Left renal cortex interstitium (tissue), 4 donors: ENCODE data around the gene OTOP1. TPM values are rescaled to one million over a fixed set of nuclear protein-coding genes. Genes with fewer than 3 reads are reported as not detected.
"Not testable (repeated sequence)": the region's sequence is repeated elsewhere in the genome, so short reads cannot be mapped to it uniquely, and the experiment has no call there.

Experiments
- DNase-seq, 4 donors: peaks; one replicate each; pipeline ENCODE4 v3.0.0-alpha.2; 2013; ENCODE audit warnings: low read depth in 4 of 4, low spot score in 2 of 4, missing footprints in 1 of 4
- polyA plus RNA-seq, 4 donors: library from polyadenylated mRNA; unstranded; fragments of 120-200 nt; gene quantifications; one replicate each; pipeline ENCODE4 v1.2.1, GENCODE V29; 2013; ENCODE audit not compliant: insufficient read length in 4 of 4

Gene OTOP1
- polyA plus RNA-seq, 4 donors, result not detected

DNA sequence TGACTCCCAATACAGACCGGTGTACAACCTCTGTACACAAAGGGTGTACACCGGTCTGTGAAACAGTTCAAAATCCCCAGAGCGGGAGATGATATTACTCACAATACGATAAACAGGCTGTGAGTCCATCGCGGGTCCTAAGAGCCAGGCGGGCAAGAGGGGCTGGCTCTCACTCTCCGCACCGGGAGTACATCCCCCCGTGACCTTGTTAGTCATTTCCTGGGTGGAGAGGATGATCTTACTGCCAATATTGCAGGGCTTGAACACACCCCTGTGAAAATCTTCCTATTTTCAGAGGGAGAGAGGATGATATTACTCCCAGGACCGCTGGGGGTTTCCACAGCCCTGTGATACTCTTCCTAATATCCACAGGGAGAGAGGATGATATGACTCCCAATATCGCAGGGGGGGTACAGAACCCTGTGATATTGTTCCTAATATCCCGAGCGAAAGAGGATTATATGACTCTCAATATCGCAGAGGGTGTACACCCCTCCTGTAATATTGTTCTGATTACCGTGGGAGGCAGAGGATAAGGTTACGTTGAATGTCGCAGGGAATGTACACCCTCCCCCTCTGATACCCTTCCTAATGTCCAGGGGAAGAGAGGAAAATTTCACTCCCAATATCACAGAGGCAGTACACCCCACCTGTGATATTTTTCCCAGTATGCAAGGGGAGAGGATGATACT, 60.9 kb downstream of the OTOP1 start:
- not testable (repeated sequence) for DNase-seq

DNA sequence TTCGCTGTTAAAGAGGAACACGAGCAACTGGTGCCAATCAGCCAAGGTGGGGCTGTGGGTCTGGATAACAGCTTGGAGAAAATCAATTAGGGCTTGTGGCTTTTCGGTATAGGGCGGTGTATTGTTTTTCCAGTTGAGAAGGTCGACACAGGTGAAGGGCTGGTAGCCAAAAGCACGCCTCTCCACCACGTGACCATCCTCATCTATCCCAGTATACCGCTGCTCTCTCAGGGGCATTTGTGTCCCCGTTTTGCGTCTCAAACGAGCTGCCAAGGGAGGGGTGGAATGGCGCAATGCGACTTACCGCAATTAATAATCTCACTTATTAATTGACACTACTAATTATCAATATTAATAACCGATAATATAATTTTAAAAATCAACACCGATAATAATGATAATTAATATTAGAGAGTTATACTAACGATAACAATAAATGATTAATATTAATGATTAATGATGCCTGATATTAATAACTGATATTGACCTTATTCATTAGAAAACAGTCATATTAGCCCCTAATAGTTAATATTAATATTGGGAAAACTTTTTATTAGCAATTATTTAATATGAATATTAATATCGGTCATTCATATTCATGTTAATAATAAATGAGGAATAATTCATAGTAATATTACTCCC, 62.1 kb downstream of the OTOP1 start:
- DNase-seq, result not testable (repeated sequence)

DNA sequence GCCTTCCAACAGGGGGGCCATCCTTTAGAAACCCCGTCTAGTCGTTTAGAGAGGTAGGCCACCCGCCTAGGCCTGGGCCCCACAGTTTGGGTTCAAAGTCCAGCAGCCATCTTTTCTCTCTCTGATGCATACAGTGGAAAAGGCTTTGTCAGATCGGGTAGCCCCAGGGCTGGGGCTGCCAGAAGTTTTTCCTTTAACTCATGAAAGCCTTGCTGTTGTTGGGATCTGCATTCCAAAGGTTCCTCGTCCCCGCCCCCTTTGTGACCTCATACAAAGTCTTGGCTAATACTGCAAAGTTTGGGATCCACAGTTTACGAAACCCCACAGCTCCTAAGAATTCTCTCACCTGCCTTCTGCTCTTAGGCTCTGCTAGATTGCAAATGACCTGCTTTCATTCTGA, 64.5 kb downstream of the OTOP1 start:
- not testable (repeated sequence) for DNase-seq

DNA sequence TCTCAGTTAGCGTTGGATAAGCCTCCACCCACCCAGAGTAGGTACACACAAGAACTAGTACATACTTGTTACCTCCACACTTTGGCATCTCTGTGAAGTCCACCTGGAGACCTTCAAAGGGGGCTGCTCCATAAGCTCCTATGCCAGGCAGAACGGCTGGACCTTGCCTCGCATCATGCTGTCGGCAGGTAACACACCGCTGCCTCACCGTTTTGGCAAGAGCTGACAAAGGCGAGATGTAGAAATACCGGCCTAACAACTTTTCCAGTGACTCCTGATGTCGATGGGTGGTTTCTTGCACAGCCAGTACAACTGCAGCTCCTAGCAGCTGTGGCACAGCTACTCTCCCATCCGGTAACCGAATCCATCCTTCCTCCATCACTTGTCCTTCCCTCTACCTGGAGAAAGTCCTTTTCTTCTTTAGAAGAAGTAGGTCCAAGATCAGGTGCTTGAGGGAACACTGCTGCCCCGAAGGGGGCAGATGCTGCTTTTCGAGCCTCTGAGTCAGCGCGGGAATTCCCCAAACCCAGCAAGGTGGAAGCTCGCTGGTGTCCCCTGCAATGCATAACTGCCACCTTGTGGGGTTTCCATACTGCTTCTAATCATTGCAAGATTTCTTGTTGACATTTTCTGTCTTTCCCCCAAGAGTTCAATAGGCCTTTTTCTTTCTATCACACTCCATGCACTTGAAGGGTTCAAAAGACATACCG, 65.6 kb downstream of the OTOP1 start:
- DNase-seq, result not testable (repeated sequence)

DNA sequence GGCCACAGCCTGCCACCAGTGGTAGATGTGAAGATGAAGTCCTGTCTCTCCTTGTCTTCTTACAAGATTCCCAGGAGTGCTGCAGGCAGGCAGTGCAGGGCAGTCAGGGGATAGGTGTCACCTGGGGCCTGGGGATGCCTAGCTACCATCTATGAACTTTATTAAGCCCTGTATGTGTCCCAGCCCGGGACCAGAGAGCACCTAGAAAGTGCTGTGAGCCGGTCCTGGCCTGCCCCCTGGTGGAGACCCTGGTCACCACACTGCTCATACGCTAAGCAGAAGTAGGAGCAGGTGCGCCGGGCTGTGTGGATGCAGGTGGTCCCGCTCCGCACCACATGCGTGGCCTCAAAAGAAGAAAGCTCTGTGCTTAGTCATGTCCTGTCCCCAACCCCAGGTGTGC, 81.1 kb downstream of the OTOP1 start:
- DNase-seq, result not testable (repeated sequence)

DNA sequence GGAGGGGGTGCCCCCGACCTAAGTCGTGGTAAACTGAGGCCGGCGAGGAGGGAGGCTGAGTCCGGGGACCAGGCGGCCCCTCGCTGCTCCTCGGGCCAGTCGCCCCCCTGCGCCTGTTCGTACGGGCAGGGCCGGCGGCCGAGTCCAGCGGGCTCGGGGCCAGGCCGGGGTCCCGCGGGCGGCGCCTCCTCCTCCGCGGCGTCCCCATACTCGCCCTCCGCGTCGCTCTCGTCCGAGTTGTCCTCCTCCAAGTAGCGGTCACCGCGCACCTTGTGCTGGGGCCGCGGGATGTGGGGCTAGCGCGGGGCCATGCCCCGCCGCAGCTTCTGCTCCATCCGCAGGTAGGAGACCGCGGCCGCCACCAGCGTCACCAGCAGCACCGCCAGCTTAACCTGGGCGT, 83.4 kb downstream of the OTOP1 start:
- not testable (repeated sequence) for DNase-seq

DNA sequence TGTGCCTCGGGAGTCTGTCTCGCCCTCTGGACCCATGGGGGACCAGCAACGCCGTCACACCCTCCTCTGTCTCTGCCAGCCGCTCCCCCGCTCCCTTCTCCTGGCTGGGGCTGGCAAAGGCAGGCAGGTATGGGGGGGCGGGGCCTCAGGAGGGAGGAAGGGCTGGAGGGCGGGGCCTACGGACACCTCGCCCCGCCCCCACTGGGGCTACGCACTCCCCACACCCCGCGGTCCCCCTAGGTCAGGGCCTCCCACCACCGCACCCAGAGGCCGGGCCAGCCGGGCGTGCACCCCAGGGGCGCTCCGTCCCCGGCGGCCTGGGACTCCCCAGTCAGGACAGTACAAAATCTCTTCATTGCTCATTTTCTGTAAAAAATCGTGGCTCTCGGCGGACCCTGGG, 84.0 kb downstream of the OTOP1 start:
- not testable (repeated sequence) for DNase-seq

DNA sequence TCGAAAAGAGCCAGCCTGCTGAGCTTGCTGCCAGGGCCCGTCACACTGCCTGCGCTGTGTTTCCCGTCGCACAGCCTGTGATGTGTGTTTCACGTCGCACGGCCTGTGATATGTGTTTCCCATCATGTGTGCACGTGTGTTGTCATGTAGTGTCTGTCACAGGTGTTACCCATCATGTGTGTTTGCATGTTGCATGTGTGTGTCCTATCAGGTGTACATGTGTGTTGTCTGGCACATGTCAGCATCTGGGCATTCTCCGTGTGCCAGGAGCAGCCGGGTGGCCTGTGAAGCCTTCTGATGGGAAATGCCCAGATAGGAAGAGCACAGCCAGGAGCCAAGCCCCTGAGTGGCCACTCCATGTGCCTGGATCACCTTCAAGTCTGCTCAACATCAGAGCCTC, 85.5 kb downstream of the OTOP1 start:
- not testable (repeated sequence) for DNase-seq

Other genes starting within 250 kb of the OTOP1 start
- 10 to 100 TPM; 41.8 to 56.0 (median 48.6) TPM for gene TMEM128, start 21.3 kb upstream of the OTOP1 start, polyA plus RNA-seq
- 10 to 100 TPM; 18.3 to 21.5 (median 20.5) TPM for gene LYAR, start 63.2 kb upstream of the OTOP1 start, polyA plus RNA-seq
- gene ZBTB49, start 63.3 kb upstream of the OTOP1 start, polyA plus RNA-seq, result 10 to 100 TPM in 2 of 4 donors, 1 to 10 TPM in 2; 8.6 to 10.8 (median 10.1) TPM
- gene NSG1, start 160.2 kb upstream of the OTOP1 start, polyA plus RNA-seq, result 1 to 10 TPM; 4.1 to 6.2 (median 4.7) TPM